ENCODE measurements around the gene OLFM3.

Gene OLFM3

GRCh38 chr1:101943237-101943636 is 53.5 kb downstream of the OLFM3 start:
- DNase-seq (ENCODE audit: low read depth), result no peak

DNA sequence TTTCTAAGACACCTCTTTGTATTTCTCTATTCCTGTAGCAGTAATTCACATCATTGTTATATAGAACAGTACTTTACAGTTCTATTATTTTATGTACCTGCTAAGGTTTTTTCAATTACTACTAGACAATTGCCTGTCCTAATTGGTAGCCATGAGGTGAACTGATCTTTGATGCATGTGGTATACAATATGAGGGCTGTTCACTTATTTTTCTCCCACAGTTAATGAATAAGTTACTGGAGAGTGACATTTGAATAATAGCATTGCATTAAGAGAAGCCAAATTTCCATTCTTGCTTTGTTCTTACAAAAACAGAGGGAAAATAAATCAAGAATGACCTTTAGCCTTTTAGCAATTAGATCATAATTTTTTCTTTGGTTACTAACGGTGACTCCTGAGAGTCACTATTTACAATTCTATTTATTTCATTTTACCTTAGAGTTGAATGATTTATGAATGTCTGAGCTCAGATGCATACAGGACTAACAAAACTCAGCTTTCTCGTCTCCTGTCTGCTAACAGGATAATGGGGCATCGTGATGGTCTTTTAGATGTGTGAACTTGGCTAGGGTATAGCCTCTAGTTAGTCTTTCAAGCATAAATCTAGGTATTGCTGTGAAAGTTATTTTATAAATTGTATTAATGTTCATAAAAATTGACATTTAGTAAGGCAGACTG is 54.1 kb downstream of the OLFM3 start:
- DNase-seq (ENCODE audit: low read depth), result no peak

DNA sequence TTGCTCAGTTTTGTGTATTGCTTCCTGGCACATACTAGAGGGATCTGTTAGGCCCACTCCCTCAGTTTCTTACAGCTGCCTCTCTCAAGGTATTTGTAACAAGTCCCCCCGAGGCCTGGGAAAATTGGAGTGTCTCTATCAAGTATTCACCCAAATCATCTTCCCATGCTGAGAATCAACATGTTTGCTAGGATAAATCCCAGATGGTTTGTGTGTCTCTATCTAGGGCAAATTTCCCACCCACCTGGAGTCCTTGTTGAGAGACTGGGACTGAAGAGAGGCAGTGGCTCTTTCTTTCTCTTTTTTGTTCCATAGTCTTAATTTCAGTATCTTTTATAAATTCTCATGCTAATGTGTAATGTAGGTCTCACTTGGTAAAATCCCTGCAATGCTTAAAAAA is 58.0 kb downstream of the OLFM3 start:
- no peak for DNase-seq (ENCODE audit: low read depth)

DNA sequence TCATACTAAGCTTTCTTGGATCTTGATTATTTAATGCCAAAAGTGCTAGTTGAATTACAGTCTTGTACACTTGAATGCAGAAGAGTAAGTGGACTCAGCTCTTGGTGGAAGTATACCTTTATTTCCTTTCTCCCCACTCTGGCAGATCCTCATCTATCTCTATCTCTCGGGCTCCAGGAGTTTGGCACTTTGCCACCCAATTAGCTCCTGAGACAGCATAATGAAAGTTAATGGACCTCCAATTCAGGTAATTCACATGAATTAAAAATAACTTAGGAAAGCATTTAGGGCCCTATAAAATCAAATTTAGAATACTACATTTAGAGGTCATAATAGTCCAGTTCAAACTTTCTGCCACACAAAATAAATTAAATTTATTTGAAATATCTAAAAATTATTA is 67.4 kb downstream of the OLFM3 start:
- DNase-seq (ENCODE audit: low read depth), result no peak

DNA sequence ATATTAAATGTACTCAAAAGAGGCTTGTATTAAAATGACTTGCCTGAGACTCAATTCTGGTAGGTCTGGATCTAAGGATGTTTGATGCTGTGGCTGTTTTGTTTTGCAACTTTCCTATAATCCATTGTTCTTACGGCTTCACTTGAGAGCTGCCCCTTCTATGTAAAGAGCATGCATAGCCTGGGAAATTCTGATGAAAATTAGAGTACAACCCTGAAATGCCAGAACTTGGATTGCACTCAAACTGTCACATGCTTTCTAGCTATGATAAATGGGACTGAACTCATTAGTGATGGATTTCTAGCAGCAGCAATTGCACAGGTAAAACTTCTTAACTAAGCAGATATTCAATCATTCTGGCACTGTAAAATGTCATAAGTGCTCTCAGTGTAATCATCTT is 67.9 kb downstream of the OLFM3 start:
- no peak for DNase-seq (ENCODE audit: low read depth)

- no peak for DNase-seq (ENCODE audit: low read depth)
Observed at GRCh38 chr1:101924700-101925099, 72.0 kb downstream of the OLFM3 start.

GRCh38 chr1:101920577-101920976 is 76.1 kb downstream of the OLFM3 start:
- DNase-seq (ENCODE audit: low read depth), result no peak

- DNase-seq (ENCODE audit: low read depth), result no peak
Observed at GRCh38 chr1:101918277-101918676, 78.4 kb downstream of the OLFM3 start.

DNA sequence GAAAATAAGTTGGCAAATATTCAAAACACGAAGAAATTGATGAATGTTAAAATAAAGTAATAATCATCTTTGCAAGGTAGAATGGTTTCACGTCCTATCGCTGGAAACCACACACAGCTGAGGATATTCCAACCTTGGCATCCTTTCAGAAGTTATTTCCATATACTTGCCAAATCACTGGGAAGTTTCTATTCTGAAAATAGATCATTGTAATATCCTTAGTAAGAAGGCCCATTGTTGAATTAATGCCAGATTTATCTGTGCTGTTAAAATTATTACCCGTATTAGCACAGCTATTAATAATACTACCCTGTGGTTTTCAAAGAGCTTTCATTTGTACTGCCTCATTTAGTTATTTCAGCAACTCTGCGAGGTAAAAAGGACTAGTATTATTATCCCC is 81.1 kb downstream of the OLFM3 start:
- DNase-seq (ENCODE audit: low read depth), result no peak

DNA sequence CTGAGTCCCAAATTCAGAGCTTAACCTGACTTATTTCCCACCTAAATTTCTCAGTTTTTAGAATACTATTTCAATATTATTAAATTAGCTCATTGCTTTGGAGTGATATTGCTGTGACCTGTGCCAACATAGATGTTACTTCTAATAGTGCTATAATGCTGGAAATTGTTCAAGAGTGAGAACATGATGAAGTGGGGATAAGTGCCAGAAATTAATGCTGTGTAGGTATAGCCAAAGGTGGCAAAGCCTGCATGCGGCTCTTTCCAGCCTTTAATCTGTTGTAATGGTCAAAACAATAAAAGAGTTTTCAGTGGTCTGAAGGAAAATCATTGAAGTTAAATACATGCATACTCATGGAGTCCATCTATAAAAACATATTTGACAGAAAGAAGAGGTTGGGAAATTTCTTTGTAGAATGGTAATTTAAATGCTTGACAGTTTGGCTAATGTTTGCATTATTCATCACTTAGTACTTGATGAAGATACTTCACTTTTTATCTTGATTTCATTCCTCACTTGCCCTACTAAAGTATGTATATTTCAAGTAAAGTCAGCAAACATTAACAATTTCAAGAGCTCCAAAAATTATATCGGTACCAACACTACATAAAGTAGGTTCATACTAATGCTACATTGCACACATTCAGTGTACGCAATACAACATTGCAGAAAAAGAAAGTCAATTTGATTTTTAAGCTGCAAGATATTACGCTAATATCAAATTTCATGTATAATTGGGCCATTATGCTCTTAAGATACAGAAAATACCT is 82.1 kb downstream of the OLFM3 start:
- no peak for DNase-seq (ENCODE audit: low read depth)

GRCh38 chr1:101911894-101912293 is 84.8 kb downstream of the OLFM3 start:
- no peak for DNase-seq (ENCODE audit: low read depth)

DNA sequence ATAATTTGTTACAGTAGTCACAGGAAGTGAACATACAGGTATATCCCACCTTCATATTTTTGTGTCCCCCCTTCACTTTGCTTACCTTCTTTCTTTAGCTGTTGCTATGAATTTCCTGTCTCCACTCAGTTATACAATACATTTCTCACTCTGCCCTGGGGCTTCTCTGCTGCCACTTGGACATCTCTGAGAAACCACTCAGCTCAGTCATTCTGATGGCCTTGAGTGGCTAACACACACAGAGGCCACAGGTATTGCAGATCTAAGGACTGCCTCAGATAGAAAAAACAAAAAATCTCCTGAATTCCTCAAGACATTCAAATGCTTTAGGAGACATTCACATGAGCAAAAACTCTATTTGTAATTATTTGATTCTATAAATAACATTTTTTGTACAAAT is 87.7 kb downstream of the OLFM3 start:
- no peak for DNase-seq (ENCODE audit: low read depth)

DNA sequence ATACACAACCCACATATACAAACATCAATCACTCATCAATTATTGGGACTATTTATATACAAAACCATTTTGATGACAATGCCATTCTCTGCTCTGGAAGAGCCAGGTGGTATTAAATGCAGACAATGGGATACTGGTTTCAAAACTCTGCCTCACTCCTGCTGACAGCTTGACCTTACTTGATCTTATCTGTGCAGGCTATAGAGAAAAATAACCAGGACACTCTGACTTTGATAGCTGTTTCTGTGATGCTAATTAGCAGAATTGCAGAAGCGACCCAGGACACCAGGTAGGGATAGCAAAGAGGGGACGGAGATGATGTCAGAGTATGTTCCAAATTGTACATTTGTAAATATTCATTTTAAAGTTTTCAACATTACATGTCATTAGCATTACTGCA is 89.5 kb downstream of the OLFM3 start:
- DNase-seq (ENCODE audit: low read depth), result no peak

GRCh38 chr1:101905283-101905835 is 91.4 kb downstream of the OLFM3 start:
- DNase-seq (ENCODE audit: low read depth), result no peak

DNA sequence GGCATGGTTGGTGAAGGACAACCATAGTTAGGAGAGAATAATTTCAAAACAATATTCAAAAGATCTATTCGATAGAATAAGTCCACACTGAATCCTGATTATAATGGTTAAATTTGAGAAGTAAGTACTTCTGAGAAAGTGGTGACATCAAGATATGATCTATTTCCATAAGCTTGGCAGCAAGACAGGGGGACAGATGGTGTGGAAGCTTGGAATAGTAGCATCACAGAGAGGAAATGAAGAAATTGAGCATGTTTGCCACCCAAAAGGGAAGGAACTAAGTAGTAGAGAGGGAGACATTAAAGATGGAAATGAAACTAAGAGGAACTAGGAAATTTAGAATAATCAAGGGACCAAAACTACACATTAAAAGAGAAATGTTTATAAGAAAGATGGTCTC is 94.5 kb downstream of the OLFM3 start:
- no peak for DNase-seq (ENCODE audit: low read depth)

DNA sequence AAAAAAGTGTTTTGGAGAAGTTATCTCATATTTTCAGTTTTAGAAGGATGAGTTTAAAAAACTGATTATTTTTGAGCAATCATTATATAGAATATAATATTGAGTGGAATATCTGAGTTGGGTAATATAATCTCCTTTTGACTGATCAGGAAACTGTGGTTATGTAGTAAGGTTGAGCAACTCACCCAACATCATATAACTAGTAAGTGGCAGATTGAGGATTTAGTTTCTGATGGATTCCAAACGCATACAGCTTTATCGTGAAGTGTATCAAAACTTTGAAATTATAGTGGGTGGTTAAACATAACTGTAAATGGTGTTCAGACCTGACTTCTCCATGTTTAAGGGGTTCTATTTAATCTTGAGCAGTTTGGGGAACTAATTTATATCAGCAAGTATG is 98.6 kb downstream of the OLFM3 start:
- DNase-seq (ENCODE audit: low read depth), result no peak

DNA sequence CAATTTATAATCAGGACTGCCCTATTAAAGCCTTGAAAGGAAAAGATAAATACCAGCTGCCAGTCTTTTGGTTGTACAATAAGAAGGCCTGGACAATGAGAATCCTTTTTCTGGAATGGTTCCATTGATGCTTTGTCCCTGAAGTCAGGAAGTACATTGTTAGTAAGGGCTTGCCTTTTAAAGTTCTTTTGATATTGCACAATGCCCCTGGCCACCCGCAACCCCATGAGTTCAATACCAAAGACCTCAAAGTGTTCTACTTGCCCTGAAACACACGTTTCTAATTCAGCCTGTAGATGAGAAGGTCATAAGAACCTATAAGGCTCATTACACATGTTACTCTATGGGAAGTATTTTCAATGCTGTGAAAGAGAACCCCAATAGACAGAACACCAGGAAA is 112.1 kb downstream of the OLFM3 start:
- DNase-seq (ENCODE audit: low read depth), result no peak

GRCh38 chr1:101875891-101876290 is 120.8 kb downstream of the OLFM3 start:
- DNase-seq (ENCODE audit: low read depth), result no peak

- DNase-seq (ENCODE audit: low read depth), result no peak
Observed at GRCh38 chr1:101873672-101874071, 123.1 kb downstream of the OLFM3 start.

GRCh38 chr1:101859941-101860340 is 136.8 kb downstream of the OLFM3 start:
- no peak for DNase-seq (ENCODE audit: low read depth)

GRCh38 chr1:101854271-101854670 is 142.5 kb downstream of the OLFM3 start:
- no peak for DNase-seq (ENCODE audit: low read depth)

GRCh38 chr1:101852936-101853335 is 143.8 kb downstream of the OLFM3 start:
- no peak for DNase-seq (ENCODE audit: low read depth)

DNA sequence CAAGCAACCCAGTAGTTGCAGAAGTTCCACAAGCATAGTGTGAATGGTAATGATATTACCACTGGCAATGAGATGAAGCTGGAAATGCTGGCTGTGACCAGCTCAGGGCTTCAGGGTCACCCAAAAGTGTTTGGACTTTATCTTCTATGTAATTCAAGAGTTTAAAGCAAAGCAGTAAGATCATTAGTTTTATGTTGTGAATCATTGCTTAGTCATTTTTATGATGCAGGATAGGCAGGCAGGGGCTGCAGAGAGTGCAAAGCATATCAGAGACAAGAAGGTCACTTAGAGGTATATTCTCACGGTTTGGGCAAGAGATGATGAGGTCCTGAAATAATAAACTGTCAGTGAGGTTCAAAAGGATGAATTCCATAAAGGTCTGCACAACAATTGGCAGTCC is 147.4 kb downstream of the OLFM3 start:
- no peak for DNase-seq (ENCODE audit: low read depth)

- DNase-seq (ENCODE audit: low read depth), result no peak
Observed at GRCh38 chr1:101847626-101848025, 149.1 kb downstream of the OLFM3 start.

Data from activated T-cell treated with anti-CD3 and anti-CD28 coated beads for 48 hours (primary cell).